GM12878 (cell line): ENCODE measurements around the gene DDX5. TPM values are rescaled to one million over a fixed set of nuclear protein-coding genes. Genes with fewer than 3 reads are reported as not detected.

ENCODE experiments used
- ATF7 ChIP-seq: fragments of 450-650 bp; IDR thresholded peaks from 2 replicates; pipeline ENCODE4 v1.6.1; 2016; ENCODE audit warnings: low read depth, mild to moderate bottlenecking
- CHD1 ChIP-seq: IDR thresholded peaks from 2 replicates; pipeline ENCODE4 v1.6.1; 2012; ENCODE audit warnings: low read depth, low read length, improper control_type of control experiment
- E2F4 ChIP-seq: IDR thresholded peaks from 2 replicates; pipeline ENCODE4 v1.6.1; 2012; ENCODE audit warnings: low read depth, low read length, improper control_type of control experiment
- E2F8 ChIP-seq: fragments of 450-650 bp; IDR thresholded peaks from 2 replicates; pipeline ENCODE4 v1.6.1; 2018; ENCODE audit warnings: mild to moderate bottlenecking, low read depth, moderate library complexity; ENCODE audit not compliant: partially characterized antibody
- MEF2B ChIP-seq: fragments of 450-650 bp; IDR thresholded peaks from 2 replicates; pipeline ENCODE4 v1.6.1; 2018; ENCODE audit warnings: mild to moderate bottlenecking, moderate library complexity; ENCODE audit not compliant: partially characterized antibody, poor library complexity, severe bottlenecking
- RB1 ChIP-seq: fragments of 450-650 bp; formaldehyde crosslinking; IDR thresholded peaks from 2 replicates; pipeline ENCODE4 v1.6.1; 2017; ENCODE audit warnings: mild to moderate bottlenecking, borderline replicate concordance
- USF1 ChIP-seq: IDR thresholded peaks from 2 replicates; pipeline ENCODE4 v1.6.1; 2011; ENCODE audit warnings: borderline replicate concordance, low read depth, mild to moderate bottlenecking, moderate library complexity, mixed read lengths, low read length; ENCODE audit not compliant: insufficient read depth; ENCODE audit errors: extremely low read length
- ZBTB11 ChIP-seq: fragments of 450-650 bp; formaldehyde crosslinking; IDR thresholded peaks from 2 replicates; pipeline ENCODE4 v1.5.0; 2022; ENCODE audit warnings: mild to moderate bottlenecking, missing genetic modification characterization
- ZBTB33 ChIP-seq: fragments of 450-650 bp; IDR thresholded peaks from 2 replicates; pipeline ENCODE4 v1.6.1; 2017; ENCODE audit warnings: mild to moderate bottlenecking
- ZNF592 ChIP-seq: fragments of 450-650 bp; IDR thresholded peaks from 2 replicates; pipeline ENCODE4 v1.6.1; 2017; ENCODE audit warnings: mild to moderate bottlenecking, moderate library complexity
- polyA plus RNA-seq, 11 experiments: library from polyadenylated mRNA; depleted of rRNA in 4 of 11; unstranded in 6 of 11; stranded (reverse) in 5 of 11; fragments of >200 nt; fragmentation: Nextera tagmentation in 4 of 11; fragmentation: Illumina TruSeq in 1 of 11; extraction: Ambion mirVana in 4 of 11; extraction: Trizol in 1 of 11; gene quantifications; 1 replicate in 1 of 11; 2 replicates in 10 of 11; pipeline versions ENCODE4 v1.2.1 to v1.2.3, GENCODE V29; 2011 to 2016; ENCODE audit warnings: inconsistent platforms in 2 of 11, missing spikeins in 2 of 11, low read depth in 1 of 11
- total RNA-seq, 4 experiments: library from RNA; depleted of rRNA in 3 of 4; stranded (reverse); fragments of >200 nt in 3 of 4; fragmentation: Illumina TruSeq in 1 of 4; extraction: Trizol in 1 of 4; gene quantifications; 2 replicates each; pipeline versions ENCODE4 v1.2.1 to v1.2.3, GENCODE V29; 2013 to 2021

Gene DDX5
- total and polyA plus RNA-seq, 10 of the 15 experiments (the other 5 are each of a cell fraction or from before 2014, with no cell fraction given) = 257 to 1,423 (median 719) TPM

GRCh38 chr17:64506576-64507412, 705 bp upstream of the DDX5 start, which contains the start of gene CEP95 (continued):
- no peak for TF ChIP-seq ZBTB33
- TF ChIP-seq MEF2B = peak; percentile 75
- TF ChIP-seq E2F8 = peak; percentile 87
- peak; percentile 72; the same call in 1 of the 2 replicates for TF ChIP-seq RB1
- TF ChIP-seq USF1 = peak; percentile 88
- peak; percentile 74 for TF ChIP-seq ATF7
- no peak for TF ChIP-seq E2F4
- peak; percentile 18; the same call in 1 of the 2 replicates for TF ChIP-seq ZBTB11
- peak; percentile 53; the same call in 1 of the 2 replicates for TF ChIP-seq ZNF592
- TF ChIP-seq CHD1 = no peak; the same call in 1 of the 2 replicates
